ENCODE measurements around the gene NECTIN1.

NECTIN1 gene

DNA sequence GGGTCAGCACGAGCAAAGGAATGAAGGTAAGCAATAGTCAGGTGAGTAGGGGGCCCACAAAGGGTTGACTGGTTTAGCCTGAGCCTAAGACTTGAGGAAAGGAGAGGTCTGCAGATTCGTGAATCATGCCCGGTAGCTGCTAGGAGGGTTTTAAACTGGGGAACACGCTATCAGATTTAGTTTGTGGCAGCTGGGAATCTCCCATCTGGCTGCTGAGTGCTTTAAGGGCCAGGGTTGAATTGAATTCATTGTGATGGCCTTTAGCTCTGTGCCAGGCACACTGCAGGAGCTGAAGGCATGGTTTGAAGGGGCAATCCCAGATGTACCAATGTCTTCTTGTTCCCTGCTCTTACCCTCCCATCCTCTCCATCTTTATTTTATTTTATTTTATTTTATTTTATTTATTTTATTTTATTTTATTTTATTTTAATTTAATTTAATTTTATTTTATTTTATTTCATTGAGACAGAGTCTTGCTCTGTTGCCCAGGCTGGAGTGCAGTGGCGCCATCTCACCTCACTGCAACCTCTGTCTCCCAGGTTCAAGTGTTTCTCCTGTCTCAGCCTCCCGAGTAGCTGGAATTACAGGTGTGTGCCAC lies 1.9 kb upstream of the NECTIN1 start:
- no peak for DNase-seq

- DNase-seq, result no peak
Measured at GRCh38 chr11:119729951-119730613, 1.1 kb upstream of the NECTIN1 start.

DNA sequence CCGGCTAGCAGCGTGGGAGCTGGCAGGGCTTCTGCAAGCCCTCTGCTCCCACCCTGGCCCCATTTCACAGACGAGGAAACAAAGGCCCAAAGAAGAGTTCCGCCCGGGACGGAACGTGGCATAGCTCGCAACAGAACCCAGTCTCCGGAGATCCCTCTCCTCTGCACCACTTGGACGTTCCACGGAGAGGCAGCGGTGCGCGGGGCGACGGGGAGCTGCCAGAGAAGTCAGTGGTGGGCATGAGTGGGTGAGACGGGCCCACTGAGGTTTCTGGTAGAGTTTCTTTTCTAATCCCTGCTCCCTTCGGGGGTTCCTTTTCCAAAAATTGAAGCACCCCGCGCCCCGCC lies 554 bp upstream of the NECTIN1 start:
- DNase-seq, result no peak

DNA sequence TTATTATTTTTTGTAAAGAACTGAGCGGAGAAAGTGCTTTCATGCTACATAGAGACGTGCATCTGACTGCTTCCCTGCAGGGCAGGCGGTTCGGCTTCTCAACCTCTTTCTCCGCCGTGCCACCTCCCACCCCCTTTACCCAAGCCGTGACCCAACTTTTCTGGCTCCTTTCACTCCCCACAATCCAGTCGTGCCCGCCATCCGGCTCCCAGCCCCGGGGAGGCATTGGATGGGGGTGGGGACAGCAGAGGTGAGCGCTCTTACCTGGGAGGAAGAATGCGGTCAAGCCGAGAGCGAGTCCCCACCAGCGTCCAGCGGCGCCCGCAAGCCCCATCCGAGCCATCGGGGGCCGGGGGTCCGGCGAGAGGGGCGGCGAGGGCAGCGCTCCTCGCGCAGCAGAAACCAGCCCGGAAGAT lies 781 bp downstream of the NECTIN1 start:
- no peak for DNase-seq

GRCh38 chr11:119727523-119728151 lies 1.4 kb downstream of the NECTIN1 start:
- DNase-seq, result no peak

- DNase-seq, result no peak
Measured at GRCh38 chr11:119726585-119727522, 2.1 kb downstream of the NECTIN1 start.

DNA sequence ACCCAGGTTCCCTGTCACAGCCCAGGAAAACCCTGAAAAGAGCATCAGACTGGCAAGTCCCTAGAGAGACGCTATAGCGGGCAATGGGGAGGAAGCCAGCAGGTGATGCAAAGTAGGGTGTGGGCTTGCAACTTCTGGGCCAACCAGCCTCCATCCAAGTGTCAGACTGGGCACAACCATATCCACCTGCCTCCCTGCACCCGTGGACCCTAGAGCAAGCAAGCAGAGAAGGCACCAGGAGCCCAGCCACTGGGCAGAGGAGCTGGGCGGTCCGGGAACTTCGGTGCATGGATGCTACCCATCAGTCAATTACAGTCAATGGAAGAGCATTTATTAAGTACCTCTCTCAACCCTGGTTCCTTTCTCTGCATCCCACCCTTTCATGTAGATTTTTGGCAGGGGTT lies 2.8 kb downstream of the NECTIN1 start:
- DNase-seq, result no peak

GRCh38 chr11:119724956-119725355 lies 4.0 kb downstream of the NECTIN1 start:
- DNase-seq, result no peak

DNA sequence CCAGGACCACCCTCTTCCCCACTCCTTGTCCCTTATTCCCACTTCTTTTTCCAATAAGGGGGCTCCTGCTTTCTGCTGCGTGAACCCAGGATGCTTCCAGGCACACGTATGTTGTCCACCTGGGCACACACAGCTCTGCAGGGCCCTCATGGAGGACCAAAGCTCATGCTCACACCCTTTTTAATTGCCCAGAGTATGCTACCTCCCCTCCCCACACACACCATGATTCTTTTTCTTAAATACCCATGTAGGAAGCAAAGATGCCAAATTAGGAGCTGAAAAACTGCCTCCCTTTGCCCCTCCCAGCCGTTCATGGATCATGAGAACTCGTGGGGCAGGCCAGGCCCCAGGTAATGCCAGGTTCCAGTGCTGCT lies 5.1 kb downstream of the NECTIN1 start:
- DNase-seq, result no peak

DNA sequence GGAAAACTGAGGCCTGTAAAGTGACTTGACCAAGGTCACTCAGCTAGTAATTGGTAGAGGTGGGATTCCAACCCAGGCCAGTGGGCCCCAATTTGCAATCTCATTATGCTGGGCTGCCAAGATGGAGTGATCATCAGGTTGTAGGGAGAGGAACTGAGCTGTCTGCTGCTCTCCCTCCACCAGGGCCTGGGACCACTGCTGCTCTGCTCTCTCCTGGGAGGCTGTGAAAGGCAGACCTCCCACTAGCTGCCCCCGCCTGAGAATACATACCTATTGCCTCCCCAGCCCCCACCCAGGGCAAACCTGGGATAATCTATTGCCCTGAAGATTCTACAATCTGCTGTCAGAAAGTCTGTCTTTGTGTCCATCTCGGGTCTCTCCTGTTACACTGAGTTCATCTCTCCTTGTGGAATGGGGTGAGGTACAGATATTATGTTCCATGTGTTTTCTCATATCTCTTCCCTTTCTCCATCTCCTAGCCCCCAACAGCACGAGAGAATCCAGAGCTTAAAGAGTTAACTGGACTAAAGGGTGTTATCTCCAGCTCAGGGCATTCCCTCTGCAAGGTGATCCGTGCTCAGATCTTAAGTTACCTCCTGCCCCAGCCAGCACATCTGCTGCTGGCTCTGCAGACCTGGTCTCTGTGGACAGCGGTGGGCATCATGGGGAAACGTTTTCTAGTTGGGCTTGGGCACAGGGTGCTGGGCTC lies 5.6 kb downstream of the NECTIN1 start:
- DNase-seq, result no peak

DNA sequence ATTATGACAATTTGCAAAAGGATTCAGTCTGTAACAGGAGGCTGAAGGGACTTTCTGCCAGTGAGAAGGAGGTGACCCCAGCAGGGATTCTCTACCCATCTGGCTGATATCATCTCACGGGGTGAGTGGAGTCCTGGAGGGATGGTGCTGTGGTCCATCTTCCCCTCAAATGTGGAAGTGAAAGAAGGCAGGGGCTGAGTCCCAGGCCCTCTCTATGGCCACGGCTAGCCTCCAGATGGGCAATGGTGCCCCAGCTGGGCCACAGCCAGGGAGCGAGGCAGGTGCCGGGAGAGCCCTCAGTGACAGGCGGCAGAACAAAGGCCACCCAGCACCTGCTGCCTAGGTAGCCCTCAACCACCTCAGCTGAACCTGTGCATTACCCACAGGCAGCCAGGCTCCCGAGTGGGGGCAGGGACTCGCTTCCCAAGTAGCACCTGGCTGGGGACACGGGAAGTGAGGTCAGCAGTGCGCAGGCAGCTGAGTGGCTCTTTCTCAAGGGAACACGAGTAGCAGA lies 6.7 kb downstream of the NECTIN1 start:
- DNase-seq, result no peak

- no peak for DNase-seq
Measured at GRCh38 chr11:119721129-119722120, 7.6 kb downstream of the NECTIN1 start.

DNA sequence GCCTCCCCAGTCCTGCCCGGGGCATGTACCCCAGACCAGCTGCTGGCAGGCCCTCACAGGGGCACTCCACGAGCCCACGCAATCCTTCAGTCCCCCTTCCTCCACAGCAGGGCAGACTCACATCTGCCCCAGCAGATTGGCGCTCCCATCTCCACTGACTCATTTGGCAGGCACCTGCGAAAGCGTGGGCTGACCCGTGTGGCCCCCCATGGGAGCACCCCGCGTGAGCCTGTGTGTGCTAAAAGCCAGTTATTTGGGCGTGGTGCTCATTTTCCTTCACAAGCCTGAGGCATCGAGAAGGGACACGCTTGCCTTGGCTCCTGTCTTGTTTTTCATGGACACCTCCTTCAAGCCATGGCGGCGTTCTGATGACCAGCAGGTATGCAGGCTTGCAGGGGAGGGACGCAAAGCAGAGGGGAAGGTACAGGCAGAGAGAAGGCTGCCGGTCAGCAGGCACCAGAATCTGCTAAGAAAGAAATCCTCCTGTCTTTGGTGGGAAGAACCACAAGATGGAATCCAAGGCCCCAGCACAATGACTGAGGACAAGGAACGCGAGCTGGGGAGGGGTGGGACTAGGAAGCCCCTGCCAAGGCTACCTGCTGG lies 8.6 kb downstream of the NECTIN1 start:
- DNase-seq, result no peak

- DNase-seq, result no peak
Measured at GRCh38 chr11:119717839-119718534, 11.0 kb downstream of the NECTIN1 start.

GRCh38 chr11:119716582-119717498 lies 12.2 kb downstream of the NECTIN1 start:
- DNase-seq, result no peak

GRCh38 chr11:119714590-119714989 lies 14.4 kb downstream of the NECTIN1 start:
- no peak for DNase-seq

DNA sequence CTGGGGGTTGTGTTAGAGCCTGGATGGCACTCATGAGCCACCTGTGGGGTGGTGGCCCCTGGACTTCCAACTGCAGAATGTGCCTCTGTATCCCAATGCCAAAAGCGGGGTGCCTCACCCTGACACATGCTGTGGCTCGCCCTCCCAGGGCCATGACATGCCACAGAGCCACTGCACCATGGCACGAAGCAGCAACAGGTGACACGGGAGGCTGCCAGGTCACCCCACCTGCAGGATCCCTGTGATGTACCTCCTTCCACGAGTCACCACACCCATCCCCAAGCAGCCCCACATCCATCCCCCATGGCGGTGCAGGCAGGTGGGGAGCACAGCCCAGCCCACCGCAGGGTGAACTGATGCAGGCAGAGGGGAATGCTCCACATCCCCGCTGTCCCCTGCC lies 14.8 kb downstream of the NECTIN1 start:
- no peak for DNase-seq

DNA sequence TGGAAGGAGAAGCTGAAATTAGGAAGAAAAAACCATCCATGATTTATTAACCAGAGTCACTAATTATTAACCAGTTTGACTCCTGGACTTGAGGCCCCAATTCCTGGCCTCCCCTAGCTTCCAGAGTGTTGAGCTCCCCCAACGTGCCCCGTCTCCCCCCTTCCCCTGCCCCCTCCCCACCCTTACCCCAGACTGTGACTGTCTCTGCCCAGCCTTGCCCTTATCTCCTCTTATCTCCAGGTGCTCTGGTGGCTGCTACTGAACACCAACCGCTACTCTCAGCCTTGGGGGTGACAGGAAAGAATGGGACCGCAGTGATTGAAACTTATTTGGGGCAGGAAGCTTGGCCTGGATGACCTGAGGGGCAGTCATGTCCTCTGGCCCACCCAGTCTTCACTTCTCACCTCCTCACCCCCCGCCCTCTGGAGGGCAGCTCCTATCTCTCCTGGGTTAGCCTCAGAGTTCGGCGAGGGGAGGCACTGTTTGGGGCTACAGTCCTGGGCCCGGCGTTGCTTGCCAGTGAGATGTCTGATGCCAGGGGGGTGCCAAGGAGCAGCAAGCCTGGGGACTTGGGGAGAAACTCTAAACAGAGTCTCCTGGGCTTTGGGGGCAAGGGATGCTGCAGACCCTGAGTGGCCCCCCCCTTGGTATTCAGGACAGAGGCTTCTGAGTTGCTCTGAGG lies 15.5 kb downstream of the NECTIN1 start:
- DNase-seq, result no peak

Measured in NCI-H1694 (cell line).